Measurements from ENCODE around the gene RIMBP2. TPM values are rescaled to one million over a fixed set of nuclear protein-coding genes. Genes with fewer than 3 reads are reported as not detected.

RIMBP2 gene
- total RNA-seq, 1 donor from 2014 or later = not detected

DNA sequence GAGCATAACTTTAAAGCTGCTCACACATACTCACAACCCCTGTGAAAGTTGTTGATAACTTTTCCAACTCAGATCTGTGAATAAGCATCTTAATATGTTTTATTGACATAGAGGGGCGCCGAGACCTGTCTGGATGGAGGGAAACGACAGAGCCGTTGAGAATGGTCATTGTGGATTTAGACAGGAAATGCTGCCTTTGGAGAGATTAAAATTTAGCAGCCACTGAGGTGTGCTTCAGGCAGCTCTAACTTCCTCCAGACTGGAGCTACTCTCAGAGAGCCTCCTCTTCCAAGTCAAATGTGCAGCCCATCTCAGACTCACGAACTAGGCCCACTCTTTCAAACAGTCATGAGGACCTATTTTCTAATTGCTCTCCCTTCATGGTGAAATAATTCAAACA lies 90.9 kb downstream of the RIMBP2 start:
- H3K9me3 ChIP-seq (replicated peaks) = peaks cover 29% of the 10 kb centered on the region
- H3K36me3 ChIP-seq = no peaks in the 10 kb centered on the region
- H3K27me3 ChIP-seq (ENCODE audit: low read depth) = peaks cover 26% of the 10 kb centered on the region
- H3K4me1 ChIP-seq = no peaks in the 10 kb centered on the region
- H3K27ac ChIP-seq (replicated peaks) = no peak overlapping the region
- H3K4me3 ChIP-seq = no peak overlapping the region
- intact Hi-C loops (cut with micrococcal nuclease) = no loop called here
- DNase-seq = no peak
- no peak for TF ChIP-seq CTCF (IDR thresholded peaks at IDR 0.05; ENCODE audit: borderline replicate concordance)

DNA sequence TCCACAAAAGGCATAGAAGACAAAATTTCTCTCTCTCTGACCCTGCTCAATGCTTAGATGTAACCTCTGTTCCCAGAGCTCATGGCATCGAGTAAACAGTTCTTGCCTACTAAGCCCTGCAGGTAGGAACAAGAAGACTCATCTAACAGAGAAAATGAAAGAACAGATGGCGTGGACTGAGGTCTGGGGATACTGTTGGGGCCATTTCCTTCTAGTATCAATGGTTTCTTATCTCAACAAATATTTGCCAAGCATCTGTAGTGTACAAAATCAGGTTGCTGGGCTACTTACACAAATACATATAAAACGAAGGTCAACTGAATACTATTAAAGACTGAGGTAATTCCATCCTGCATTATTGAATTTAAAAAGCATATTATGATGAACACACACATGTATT lies 93.3 kb downstream of the RIMBP2 start:
- H3K4me1 ChIP-seq = no peaks in the 10 kb centered on the region
- DNase-seq = no peak
- intact Hi-C loops (cut with micrococcal nuclease) = no loop called here

GRCh38 chr12:130621696-130622298 lies 94.3 kb downstream of the RIMBP2 start:
- Histone ChIP-seq H3K4me3 (no peak overlapping the region), H3K27me3 (ENCODE audit: low read depth) (peaks cover 16% of the 10 kb centered on the region), H3K27ac (replicated peaks) (no peak overlapping the region), H3K36me3 (no peaks in the 10 kb centered on the region), H3K4me1 (no peaks in the 10 kb centered on the region), H3K9me3 (replicated peaks) (peaks cover 33% of the 10 kb centered on the region)
- DNase-seq = no peak
- no peak for TF ChIP-seq CTCF (IDR thresholded peaks at IDR 0.05; ENCODE audit: borderline replicate concordance)
- intact Hi-C loops (cut with micrococcal nuclease) = no loop called here

More for the DNA sequence above, 93.3 kb downstream of the RIMBP2 start:
- peaks cover 14% of the 10 kb centered on the region for H3K27me3 ChIP-seq (ENCODE audit: low read depth)
- H3K36me3 ChIP-seq = no peaks in the 10 kb centered on the region
- H3K9me3 ChIP-seq (replicated peaks) = peaks cover 33% of the 10 kb centered on the region
- no peak for TF ChIP-seq CTCF (IDR thresholded peaks at IDR 0.05; ENCODE audit: borderline replicate concordance)
- H3K27ac ChIP-seq (replicated peaks) = no peak overlapping the region
- H3K4me3 ChIP-seq = no peak overlapping the region

GRCh38 chr12:130620756-130621155 lies 95.3 kb downstream of the RIMBP2 start:
- no peak for DNase-seq
- Histone ChIP-seq H3K27ac (replicated peaks) (no peak overlapping the region), H3K4me1 (no peaks in the 10 kb centered on the region), H3K36me3 (no peaks in the 10 kb centered on the region), H3K27me3 (ENCODE audit: low read depth) (peaks cover 25% of the 10 kb centered on the region), H3K9me3 (replicated peaks) (peaks cover 33% of the 10 kb centered on the region), H3K4me3 (no peak overlapping the region)
- TF ChIP-seq CTCF (IDR thresholded peaks at IDR 0.05; ENCODE audit: borderline replicate concordance) = no peak
- intact Hi-C loops (cut with micrococcal nuclease) = no loop called here

- no peaks in the 10 kb centered on the region for H3K36me3 ChIP-seq
- peaks cover 27% of the 10 kb centered on the region for H3K27me3 ChIP-seq (ENCODE audit: low read depth)
- peaks cover 33% of the 10 kb centered on the region for H3K9me3 ChIP-seq (replicated peaks)
- DNase-seq = no peak
- no peak overlapping the region for H3K4me3 ChIP-seq
- H3K4me1 ChIP-seq = no peaks in the 10 kb centered on the region
- no peak overlapping the region for H3K27ac ChIP-seq (replicated peaks)
- TF ChIP-seq CTCF (IDR thresholded peaks at IDR 0.05; ENCODE audit: borderline replicate concordance) = no peak
- intact Hi-C loops (cut with micrococcal nuclease) = no loop called here
Measured at GRCh38 chr12:130620281-130620680, 95.8 kb downstream of the RIMBP2 start.

Measured in left ventricle myocardium inferior (tissue), 1 donor.